Measurements from ENCODE around the gene ARHGAP18.

ARHGAP18 gene

GRCh38 chr6:129696028-129696418, 14.0 kb downstream of the ARHGAP18 start (continued):
- TF ChIP-seq ZBTB11 (tag by site-specific recombination; conservative IDR thresholded peaks at IDR 0.05; ENCODE audit: low read depth) (no peak), ZNF670 (tag by site-specific recombination; IDR thresholded peaks at IDR 0.05; ENCODE audit: low read depth) (no peak), ZNF692 (tag by site-specific recombination; IDR thresholded peaks at IDR 0.05) (no peak), ZNF341 (tag by site-specific recombination; IDR thresholded peaks at IDR 0.05; ENCODE audit: low read depth) (no peak), ZNF211 (tag by site-specific recombination; IDR thresholded peaks at IDR 0.05; ENCODE audit: low read depth) (no peak), HOXA7 (CRISPR knock-in tag; IDR thresholded peaks at IDR 0.05; ENCODE audit: borderline replicate concordance) (no peak), ZNF768 (tag by site-specific recombination; IDR thresholded peaks at IDR 0.05) (no peak)

GRCh38 chr6:129695373-129696027, 14.5 kb downstream of the ARHGAP18 start:
- Histone ChIP-seq H3K9me3 (ENCODE audit: control insufficient read depth, insufficient read depth, low read depth, low read length) (no peaks in the 10 kb centered on the region), H3K4me1 (ENCODE audit: control insufficient read depth, insufficient read depth, low read length) (peaks cover 5% of the 10 kb centered on the region; the same call in 1 of the 2 replicates), H3K4me3 (ENCODE audit: low read depth, low read length) (no peak overlapping the region), H3K36me3 (ENCODE audit: control insufficient read depth in 2 of 2, insufficient read depth in 1 of 2, low read length in 2 of 2) (no peaks in the 10 kb centered on the region), H3K27ac (ENCODE audit: extremely low read depth, low read depth, low read length) (no peak overlapping the region)
- TF ChIP-seq YY1 (tag by site-specific recombination; IDR thresholded peaks at IDR 0.05): no peak
- no peak for TF ChIP-seq ZBTB7A (tag by site-specific recombination; IDR thresholded peaks at IDR 0.05; ENCODE audit: low read depth)
- peak; percentile 39; the same call in 1 of the 2 replicates for TF ChIP-seq PRDM1 (tag by site-specific recombination; IDR thresholded peaks at IDR 0.05)
- no peak for TF ChIP-seq ZNF175 (tag by site-specific recombination; IDR thresholded peaks at IDR 0.05)
- no peak for TF ChIP-seq ZNF521 (tag by site-specific recombination; IDR thresholded peaks at IDR 0.05)
- TF ChIP-seq REST (tag by site-specific recombination; IDR thresholded peaks at IDR 0.05): no peak
- CTCF ChIA-PET: interaction anchor here (0.8 to 1.2 kb wide), 2 partner anchors 10 to 98 kb away, joined by 3 to 4 read pairs; no protein-coding TSS in a partner anchor
- POLR2A ChIA-PET: interaction anchor here (2.0 kb wide), 1 partner anchor 14 kb away, joined by 9 read pairs; the partner anchor contains the start of gene ARHGAP18

- ChIA-PET CTCF (interaction anchor here (0.6 to 0.7 kb wide), 2 partner anchors 12 to 55 kb away, joined by 3 to 4 read pairs; no protein-coding TSS in a partner anchor), POLR2A (no interaction called here)
- Histone ChIP-seq H3K4me3 (ENCODE audit: low read depth, low read length) (no peak overlapping the region), H3K9me3 (ENCODE audit: control insufficient read depth, insufficient read depth, low read depth, low read length) (no peaks in the 10 kb centered on the region), H3K4me1 (ENCODE audit: control insufficient read depth, insufficient read depth, low read length) (peaks cover 5% of the 10 kb centered on the region; the same call in 1 of the 2 replicates), H3K36me3 (ENCODE audit: control insufficient read depth in 2 of 2, insufficient read depth in 1 of 2, low read length in 2 of 2) (no peaks in the 10 kb centered on the region), H3K27ac (ENCODE audit: extremely low read depth, low read depth, low read length) (no peak overlapping the region)
- no peak for TF ChIP-seq ZNF704 (tag by site-specific recombination; IDR thresholded peaks at IDR 0.05)
- no peak for TF ChIP-seq ZNF112 (tag by site-specific recombination; IDR thresholded peaks at IDR 0.05)
- TF ChIP-seq, protein P1, sequence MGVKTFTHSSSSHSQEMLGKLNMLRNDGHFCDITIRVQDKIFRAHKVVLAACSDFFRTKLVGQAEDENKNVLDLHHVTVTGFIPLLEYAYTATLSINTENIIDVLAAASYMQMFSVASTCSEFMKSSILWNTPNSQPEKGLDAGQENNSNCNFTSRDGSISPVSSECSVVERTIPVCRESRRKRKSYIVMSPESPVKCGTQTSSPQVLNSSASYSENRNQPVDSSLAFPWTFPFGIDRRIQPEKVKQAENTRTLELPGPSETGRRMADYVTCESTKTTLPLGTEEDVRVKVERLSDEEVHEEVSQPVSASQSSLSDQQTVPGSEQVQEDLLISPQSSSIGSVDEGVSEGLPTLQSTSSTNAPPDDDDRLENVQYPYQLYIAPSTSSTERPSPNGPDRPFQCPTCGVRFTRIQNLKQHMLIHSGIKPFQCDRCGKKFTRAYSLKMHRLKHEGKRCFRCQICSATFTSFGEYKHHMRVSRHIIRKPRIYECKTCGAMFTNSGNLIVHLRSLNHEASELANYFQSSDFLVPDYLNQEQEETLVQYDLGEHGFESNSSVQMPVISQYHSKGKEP (tag by site-specific recombination; IDR thresholded peaks at IDR 0.05): no peak
- TF ChIP-seq ZFHX2 (tag by site-specific recombination; conservative IDR thresholded peaks at IDR 0.05): no peak
- no peak for TF ChIP-seq ZNF544 (tag by site-specific recombination; IDR thresholded peaks at IDR 0.05)
- no peak for TF ChIP-seq ZNF624 (tag by site-specific recombination; IDR thresholded peaks at IDR 0.05)
- TF ChIP-seq ZSCAN23 (tag by site-specific recombination; IDR thresholded peaks at IDR 0.05): no peak
- no peak for TF ChIP-seq ZSCAN16 (tag by site-specific recombination; IDR thresholded peaks at IDR 0.05)
These were observed 15.9 kb downstream of the ARHGAP18 start for GRCh38 chr6:129694036-129694435.
